ENCODE data around the gene HIPK1.

The HIPK1 gene

GRCh38 chr1:113928941-113929749 is at the start of gene HIPK1:
TSS of gene HIPK1 (plus strand) at chr1:113929324.
- peak; percentile 96 for DNase-seq
- H3K4me3 Mint-ChIP-seq, result peak within 1 kb of the TSS; percentile 96
- peaks cover 47% of the 10 kb centered on the region for H3K4me1 Mint-ChIP-seq (ENCODE audit: low read depth)
- peaks cover 27% of the 10 kb centered on the region for H3K36me3 Mint-ChIP-seq (ENCODE audit: low read depth)
- no peaks in the 10 kb centered on the region for H3K27me3 Mint-ChIP-seq
- no peaks in the 10 kb centered on the region for H3K9me3 Mint-ChIP-seq
- H3K27ac Mint-ChIP-seq, result peak within 1 kb of the TSS; percentile 99

GRCh38 chr1:113879739-113880038 is 49.4 kb upstream of the HIPK1 start:
- Mint-ChIP-seq H3K4me1 (ENCODE audit: low read depth) (peaks cover 48% of the 10 kb centered on the region), H3K4me3 (no peak overlapping the region), H3K36me3 (ENCODE audit: low read depth) (peaks cover 6% of the 10 kb centered on the region), H3K9me3 (no peaks in the 10 kb centered on the region), H3K27ac (no peak overlapping the region), H3K27me3 (no peaks in the 10 kb centered on the region)
- DNase-seq, result no peak

- Mint-ChIP-seq H3K27me3 (no peaks in the 10 kb centered on the region), H3K4me1 (ENCODE audit: low read depth) (peaks cover 34% of the 10 kb centered on the region), H3K36me3 (ENCODE audit: low read depth) (peaks cover 10% of the 10 kb centered on the region), H3K27ac (no peak overlapping the region), H3K9me3 (no peaks in the 10 kb centered on the region), H3K4me3 (no peak overlapping the region)
- DNase-seq, result no peak
Measured at GRCh38 chr1:113881661-113882060, 47.5 kb upstream of the HIPK1 start.

- no peak overlapping the region for H3K4me3 Mint-ChIP-seq
- no peak overlapping the region for H3K27ac Mint-ChIP-seq
- DNase-seq, result no peak
- no peaks in the 10 kb centered on the region for H3K9me3 Mint-ChIP-seq
- H3K4me1 Mint-ChIP-seq (ENCODE audit: low read depth), result peaks cover 17% of the 10 kb centered on the region
- no peaks in the 10 kb centered on the region for H3K27me3 Mint-ChIP-seq
- peaks cover 11% of the 10 kb centered on the region for H3K36me3 Mint-ChIP-seq (ENCODE audit: low read depth)
Measured at GRCh38 chr1:113886417-113887401, 42.4 kb upstream of the HIPK1 start.

GRCh38 chr1:113887402-113888175 is 41.5 kb upstream of the HIPK1 start, which contains the start of gene BCL2L15:
TSS of gene BCL2L15 (minus strand) at chr1:113887581. CDS start at chr1:113887375, 206 bp downstream.
- DNase-seq, result no peak
- Mint-ChIP-seq H3K4me3 (no peak within 1 kb of the TSS), H3K4me1 (ENCODE audit: low read depth) (peaks cover 17% of the 10 kb centered on the region), H3K27me3 (no peaks in the 10 kb centered on the region), H3K9me3 (no peaks in the 10 kb centered on the region), H3K36me3 (ENCODE audit: low read depth) (peaks cover 15% of the 10 kb centered on the region), H3K27ac (no peak within 1 kb of the TSS)

GRCh38 chr1:113890816-113891215 is 38.3 kb upstream of the HIPK1 start:
- H3K27ac Mint-ChIP-seq, result no peak overlapping the region
- H3K4me1 Mint-ChIP-seq (ENCODE audit: low read depth), result peaks cover 17% of the 10 kb centered on the region
- H3K36me3 Mint-ChIP-seq (ENCODE audit: low read depth), result peaks cover 33% of the 10 kb centered on the region
- H3K4me3 Mint-ChIP-seq, result no peak overlapping the region
- no peak for DNase-seq
- no peaks in the 10 kb centered on the region for H3K27me3 Mint-ChIP-seq
- H3K9me3 Mint-ChIP-seq, result no peaks in the 10 kb centered on the region

GRCh38 chr1:113891631-113892220 is 37.4 kb upstream of the HIPK1 start:
- no peaks in the 10 kb centered on the region for H3K9me3 Mint-ChIP-seq
- H3K4me3 Mint-ChIP-seq, result no peak overlapping the region
- no peak for DNase-seq
- peaks cover 40% of the 10 kb centered on the region for H3K36me3 Mint-ChIP-seq (ENCODE audit: low read depth)
- peaks cover 15% of the 10 kb centered on the region for H3K4me1 Mint-ChIP-seq (ENCODE audit: low read depth)
- H3K27me3 Mint-ChIP-seq, result no peaks in the 10 kb centered on the region
- H3K27ac Mint-ChIP-seq, result no peak overlapping the region

- no peak for DNase-seq
- H3K4me1 Mint-ChIP-seq (ENCODE audit: low read depth), result peaks cover 14% of the 10 kb centered on the region
- H3K27me3 Mint-ChIP-seq, result no peaks in the 10 kb centered on the region
- no peak overlapping the region for H3K27ac Mint-ChIP-seq
- no peaks in the 10 kb centered on the region for H3K9me3 Mint-ChIP-seq
- H3K36me3 Mint-ChIP-seq (ENCODE audit: low read depth), result peaks cover 54% of the 10 kb centered on the region
- no peak overlapping the region for H3K4me3 Mint-ChIP-seq
Measured at GRCh38 chr1:113893267-113893666, 35.9 kb upstream of the HIPK1 start.

GRCh38 chr1:113895098-113895497 is 34.0 kb upstream of the HIPK1 start:
- Mint-ChIP-seq H3K27me3 (no peaks in the 10 kb centered on the region), H3K9me3 (no peaks in the 10 kb centered on the region), H3K36me3 (ENCODE audit: low read depth) (peaks cover 73% of the 10 kb centered on the region), H3K4me1 (ENCODE audit: low read depth) (peaks cover 29% of the 10 kb centered on the region), H3K4me3 (no peak overlapping the region), H3K27ac (peak overlapping the region; percentile 50)
- no peak for DNase-seq

GRCh38 chr1:113895961-113896360 is 33.2 kb upstream of the HIPK1 start:
- Mint-ChIP-seq H3K4me1 (ENCODE audit: low read depth) (peaks cover 26% of the 10 kb centered on the region), H3K36me3 (ENCODE audit: low read depth) (peaks cover 78% of the 10 kb centered on the region)
- DNase-seq, result no peak

GRCh38 chr1:113898241-113898814 is 30.8 kb upstream of the HIPK1 start:
- Mint-ChIP-seq H3K9me3 (no peaks in the 10 kb centered on the region), H3K4me1 (ENCODE audit: low read depth) (peaks cover 49% of the 10 kb centered on the region)

More at GRCh38 chr1:113895961-113896360, 33.2 kb upstream of the HIPK1 start:
- no peaks in the 10 kb centered on the region for H3K27me3 Mint-ChIP-seq
- H3K9me3 Mint-ChIP-seq, result no peaks in the 10 kb centered on the region
- H3K4me3 Mint-ChIP-seq, result no peak overlapping the region
- peak overlapping the region; percentile 18 for H3K27ac Mint-ChIP-seq

GRCh38 chr1:113899111-113899510 is 30.0 kb upstream of the HIPK1 start:
- no peak for DNase-seq
- peaks cover 55% of the 10 kb centered on the region for H3K4me1 Mint-ChIP-seq (ENCODE audit: low read depth)
- H3K36me3 Mint-ChIP-seq (ENCODE audit: low read depth), result peaks cover 99% of the 10 kb centered on the region
- H3K4me3 Mint-ChIP-seq, result no peak overlapping the region
- H3K27ac Mint-ChIP-seq, result peak overlapping the region; percentile 68
- H3K9me3 Mint-ChIP-seq, result no peaks in the 10 kb centered on the region
- no peaks in the 10 kb centered on the region for H3K27me3 Mint-ChIP-seq

More at GRCh38 chr1:113898241-113898814, 30.8 kb upstream of the HIPK1 start:
- Mint-ChIP-seq H3K27me3 (no peaks in the 10 kb centered on the region), H3K27ac (peak overlapping the region; percentile 73), H3K36me3 (ENCODE audit: low read depth) (peaks cover 97% of the 10 kb centered on the region), H3K4me3 (no peak overlapping the region)
- DNase-seq, result no peak

- Mint-ChIP-seq H3K36me3 (ENCODE audit: low read depth) (peaks cover 92% of the 10 kb centered on the region), H3K4me3 (no peak overlapping the region), H3K27me3 (no peaks in the 10 kb centered on the region), H3K27ac (peak overlapping the region; percentile 56), H3K9me3 (no peaks in the 10 kb centered on the region), H3K4me1 (ENCODE audit: low read depth) (peaks cover 59% of the 10 kb centered on the region)
- no peak for DNase-seq
Measured at GRCh38 chr1:113901191-113901590, 27.9 kb upstream of the HIPK1 start.
